Measurements from ENCODE around the gene LPCAT1. TPM values are rescaled to one million over a fixed set of nuclear protein-coding genes. Genes with fewer than 3 reads are reported as not detected.

Gene LPCAT1
- total RNA-seq, 5 donors from 2014 or later (not counting 1 experiment from before 2014, with no cell fraction given) = 27.9 to 57.7 (median 50.3) TPM

DNA sequence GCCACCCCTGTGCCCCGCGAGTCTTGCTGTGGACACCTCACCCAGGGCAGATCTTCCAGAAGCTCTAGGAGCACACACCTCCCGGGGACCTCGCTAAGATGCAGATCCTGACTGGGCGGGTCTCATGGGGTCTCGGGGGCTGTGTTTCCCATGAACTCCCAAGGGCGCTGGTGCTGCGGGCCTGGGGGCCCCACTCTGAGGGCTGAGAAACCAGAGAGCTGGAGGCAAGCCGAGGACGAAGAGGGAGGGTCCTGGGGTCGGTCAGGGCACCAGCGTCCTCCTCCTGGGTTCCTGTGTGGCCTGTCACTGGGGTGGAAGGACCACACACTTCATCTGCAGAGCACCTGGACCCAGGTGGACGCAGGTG lies 108.7 kb downstream of the LPCAT1 start:
- no peak overlapping the region for H3K4me3 Mint-ChIP-seq
- H3K36me3 Mint-ChIP-seq = no peaks in the 10 kb centered on the region
- H3K9me3 Mint-ChIP-seq = peaks cover 0 to 4% (median 0%) of the 10 kb centered on the region in 3 donors
- POLR2A ChIA-PET = no interaction called here
- Histone ChIP-seq H3K36me3 (ENCODE audit: control insufficient read depth in 2 of 2, extremely low read depth in 1 of 2, insufficient read depth in 1 of 2, low read length in 1 of 2) (no peaks in the 10 kb centered on the region), H3K27me3 (replicated peaks in 1 of 2; ENCODE audit: control insufficient read depth in 2 of 2, extremely low read depth in 1 of 2, insufficient read depth in 2 of 2, low read length in 1 of 2) (peaks cover 0 to 43% of the 10 kb centered on the region in 2 experiments), H3K9me3 (no peaks in the 10 kb centered on the region), H3K4me3 (ENCODE audit: control insufficient read depth in 1 of 2, extremely low read depth in 1 of 2, low read length in 1 of 2) (no peak overlapping the region), H3K4me1 (ENCODE audit: control insufficient read depth in 1 of 2, extremely low read depth in 1 of 2, insufficient read depth in 2 of 2, low read length in 2 of 2) (peaks cover 0 to 4% of the 10 kb centered on the region in 2 experiments), H3K27ac (ENCODE audit: low read length) (no peak overlapping the region)
- ATAC-seq (replicated peaks in 1 of 4) = no peak
- CTCF ChIA-PET = no interaction called here
- H3K27me3 Mint-ChIP-seq = peaks cover 7 to 10% of the 10 kb centered on the region in 2 donors
- no peak overlapping the region for H3K27ac Mint-ChIP-seq
- DNase-seq = no peak
- no peaks in the 10 kb centered on the region for H3K4me1 Mint-ChIP-seq
- WGBS (ENCODE audit: insufficient coverage) = 82% methylated on average over 13 of the region's 13 CpGs

DNA sequence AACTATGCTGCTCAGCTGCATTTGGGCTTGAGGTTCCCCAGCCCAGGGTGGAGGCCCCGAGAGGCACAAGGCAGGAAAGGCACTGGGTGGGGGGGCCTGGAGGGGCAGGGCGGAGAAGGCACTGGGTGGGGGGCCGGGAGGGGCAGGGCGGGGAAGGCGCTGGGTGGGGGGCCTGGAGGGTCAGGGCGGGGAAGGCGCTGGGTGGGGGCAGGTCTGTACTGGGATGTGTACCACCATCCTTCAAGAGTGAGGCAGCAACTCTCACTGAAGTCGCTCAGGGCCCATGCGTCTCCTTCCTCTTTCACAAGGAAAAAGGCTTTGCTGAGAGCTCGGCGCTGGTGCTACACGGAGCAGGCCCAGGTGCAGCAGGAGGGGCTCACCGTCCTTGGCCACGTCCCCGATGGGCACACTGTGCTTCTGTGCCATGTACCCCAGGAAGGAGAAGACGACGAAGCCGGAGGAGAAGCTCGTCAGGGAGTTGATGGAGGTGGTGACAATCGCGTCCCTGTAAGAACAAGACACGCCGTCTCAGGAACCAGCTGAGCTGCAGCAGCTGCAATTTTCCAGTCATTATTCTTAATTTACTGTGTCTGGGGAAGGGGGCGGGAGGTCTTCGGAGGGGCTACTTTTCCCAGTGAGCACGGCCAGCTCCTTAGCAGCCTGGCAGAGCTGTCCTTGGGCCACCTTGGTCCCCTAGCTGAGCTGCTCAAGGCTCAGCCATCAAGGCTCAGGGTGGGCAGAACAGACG lies 109.3 kb downstream of the LPCAT1 start:
- 67% methylated on average over 13 of the region's 27 CpGs for WGBS (ENCODE audit: insufficient coverage)
- H3K27ac Mint-ChIP-seq = no peak overlapping the region
- H3K27me3 ChIP-seq (replicated peaks in 1 of 2; ENCODE audit: control insufficient read depth in 2 of 2, extremely low read depth in 1 of 2, insufficient read depth in 2 of 2, low read length in 1 of 2) = peaks cover 0 to 44% of the 10 kb centered on the region in 2 experiments

DNA sequence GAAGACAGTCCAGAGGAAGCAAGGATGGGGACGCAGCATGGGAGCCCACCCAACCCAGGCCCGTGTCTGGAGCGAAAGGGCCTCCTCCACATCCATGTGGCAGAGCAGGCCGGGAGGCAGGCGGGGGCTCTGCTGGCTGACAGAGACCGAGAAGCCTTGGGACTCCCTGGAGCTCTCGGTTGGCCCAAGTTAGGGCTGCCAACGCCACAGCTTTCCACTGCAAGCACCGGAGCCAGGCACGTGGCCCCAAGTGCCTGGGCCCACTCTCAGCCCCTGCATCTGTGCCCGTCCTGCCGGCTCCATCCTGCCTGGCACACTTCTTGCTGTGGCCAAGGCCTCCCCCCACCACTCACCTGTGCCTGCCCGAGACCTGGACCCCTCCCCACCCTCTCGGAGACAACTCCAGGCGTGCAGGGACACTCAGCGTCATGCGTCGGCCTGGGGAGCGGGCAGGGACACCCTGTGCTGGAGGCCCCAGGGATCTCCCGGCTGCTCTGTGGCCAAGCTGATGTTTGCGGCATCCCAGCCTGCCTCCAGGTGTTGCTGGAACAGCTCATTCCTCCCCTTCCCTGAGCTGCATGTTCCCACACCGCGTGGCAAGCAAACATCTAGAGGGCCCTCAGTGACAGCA lies 110.0 kb downstream of the LPCAT1 start:
- ChIA-PET POLR2A (no interaction called here), CTCF (no interaction called here)
- WGBS (ENCODE audit: insufficient coverage) = 82% methylated on average over 22 of the region's 23 CpGs
- H3K4me1 ChIP-seq (ENCODE audit: control insufficient read depth in 1 of 2, extremely low read depth in 1 of 2, insufficient read depth in 2 of 2, low read length in 2 of 2) = peaks cover 0 to 6% of the 10 kb centered on the region in 2 experiments
- H3K27me3 ChIP-seq (replicated peaks in 1 of 2; ENCODE audit: control insufficient read depth in 2 of 2, extremely low read depth in 1 of 2, insufficient read depth in 2 of 2, low read length in 1 of 2) = peaks cover 0 to 49% of the 10 kb centered on the region in 2 experiments
- Mint-ChIP-seq H3K36me3 (no peaks in the 10 kb centered on the region), H3K27me3 (peaks cover 12 to 22% of the 10 kb centered on the region in 2 donors), H3K4me3 (no peak overlapping the region), H3K4me1 (no peaks in the 10 kb centered on the region), H3K9me3 (peaks cover 0 to 4% (median 0%) of the 10 kb centered on the region in 3 donors), H3K27ac (no peak overlapping the region)
- no peaks in the 10 kb centered on the region for H3K9me3 ChIP-seq
- ATAC-seq (replicated peaks in 1 of 4) (no peak), DNase-seq (no peak)
- H3K27ac ChIP-seq (ENCODE audit: low read length) = no peak overlapping the region
- H3K36me3 ChIP-seq (ENCODE audit: control insufficient read depth in 2 of 2, extremely low read depth in 1 of 2, insufficient read depth in 1 of 2, low read length in 1 of 2) = no peaks in the 10 kb centered on the region
- H3K4me3 ChIP-seq (ENCODE audit: control insufficient read depth in 1 of 2, extremely low read depth in 1 of 2, low read length in 1 of 2) = no peak overlapping the region

More for the DNA sequence above, 109.3 kb downstream of the LPCAT1 start:
- Histone ChIP-seq H3K36me3 (ENCODE audit: control insufficient read depth in 2 of 2, extremely low read depth in 1 of 2, insufficient read depth in 1 of 2, low read length in 1 of 2) (no peaks in the 10 kb centered on the region), H3K9me3 (no peaks in the 10 kb centered on the region), H3K4me1 (ENCODE audit: control insufficient read depth in 1 of 2, extremely low read depth in 1 of 2, insufficient read depth in 2 of 2, low read length in 2 of 2) (peaks cover 0 to 4% of the 10 kb centered on the region in 2 experiments), H3K4me3 (ENCODE audit: control insufficient read depth in 1 of 2, extremely low read depth in 1 of 2, low read length in 1 of 2) (no peak overlapping the region), H3K27ac (ENCODE audit: low read length) (no peak overlapping the region)
- CTCF ChIA-PET = no interaction called here
- no peak for ATAC-seq (replicated peaks in 1 of 4)
- Mint-ChIP-seq H3K36me3 (no peaks in the 10 kb centered on the region), H3K27me3 (peaks cover 8 to 15% of the 10 kb centered on the region in 2 donors), H3K4me3 (no peak overlapping the region), H3K9me3 (peaks cover 0 to 4% (median 0%) of the 10 kb centered on the region in 3 donors), H3K4me1 (no peaks in the 10 kb centered on the region)
- POLR2A ChIA-PET = no interaction called here
- peak in 1 of 35 experiments; percentile 9 for DNase-seq

DNA sequence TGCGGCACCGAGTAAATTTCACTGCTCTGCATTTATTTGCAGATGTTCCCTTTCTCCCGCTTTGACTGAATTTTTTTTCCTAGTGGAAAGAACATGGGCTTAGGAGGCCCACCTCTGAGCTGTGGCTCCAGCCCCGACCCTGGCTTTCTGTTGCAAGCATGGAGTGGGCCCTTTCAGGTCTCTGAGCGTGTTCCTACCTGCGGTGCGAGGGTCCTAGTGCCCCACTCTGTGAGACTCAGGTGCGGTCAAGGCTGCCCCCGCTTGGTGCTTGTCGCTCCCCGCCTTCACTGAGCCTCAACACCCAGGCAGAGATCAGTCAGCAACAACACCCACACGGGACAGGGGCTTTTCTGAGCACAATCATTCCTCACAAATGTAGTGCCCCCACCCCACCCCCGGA lies 110.5 kb downstream of the LPCAT1 start:
- Histone ChIP-seq H3K27ac (ENCODE audit: low read length) (no peak overlapping the region), H3K27me3 (replicated peaks in 1 of 2; ENCODE audit: control insufficient read depth in 2 of 2, extremely low read depth in 1 of 2, insufficient read depth in 2 of 2, low read length in 1 of 2) (peaks cover 0 to 53% of the 10 kb centered on the region in 2 experiments), H3K4me1 (ENCODE audit: control insufficient read depth in 1 of 2, extremely low read depth in 1 of 2, insufficient read depth in 2 of 2, low read length in 2 of 2) (peaks cover 0 to 8% of the 10 kb centered on the region in 2 experiments), H3K4me3 (ENCODE audit: control insufficient read depth in 1 of 2, extremely low read depth in 1 of 2, low read length in 1 of 2) (no peak overlapping the region), H3K9me3 (no peaks in the 10 kb centered on the region), H3K36me3 (ENCODE audit: control insufficient read depth in 2 of 2, extremely low read depth in 1 of 2, insufficient read depth in 1 of 2, low read length in 1 of 2) (no peaks in the 10 kb centered on the region)
- CTCF ChIA-PET = no interaction called here
- Mint-ChIP-seq H3K27me3 (peaks cover 12 to 22% of the 10 kb centered on the region in 2 donors), H3K27ac (no peak overlapping the region), H3K4me3 (no peak overlapping the region), H3K9me3 (peaks cover 0 to 2% (median 0%) of the 10 kb centered on the region in 3 donors), H3K4me1 (no peaks in the 10 kb centered on the region), H3K36me3 (no peaks in the 10 kb centered on the region)
- POLR2A ChIA-PET = no interaction called here
- no peak for ATAC-seq (replicated peaks in 1 of 4)
- WGBS (ENCODE audit: insufficient coverage) = 80% methylated on average over 7 of the region's 13 CpGs
- DNase-seq = no peak

DNA sequence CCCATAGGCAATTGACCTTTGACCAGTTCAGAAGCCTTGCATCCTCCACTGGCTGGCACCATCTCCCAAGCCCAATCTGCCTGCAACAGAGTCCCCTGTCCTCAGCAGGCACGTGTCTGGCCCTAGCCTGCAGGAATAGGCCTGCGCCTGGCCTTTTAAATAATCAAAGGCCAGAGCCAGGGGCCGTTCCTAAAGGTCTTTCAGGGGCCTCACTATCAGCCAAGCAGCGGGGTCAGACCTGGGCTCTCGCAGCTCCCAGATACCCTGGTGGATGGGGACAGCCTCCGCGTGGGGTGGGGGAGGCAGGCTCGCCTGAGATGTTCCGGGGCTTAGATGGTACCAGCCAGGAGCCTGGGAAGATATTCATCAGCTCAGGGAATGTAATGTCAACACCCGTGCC lies 111.1 kb downstream of the LPCAT1 start:
- DNase-seq = no peak

DNA sequence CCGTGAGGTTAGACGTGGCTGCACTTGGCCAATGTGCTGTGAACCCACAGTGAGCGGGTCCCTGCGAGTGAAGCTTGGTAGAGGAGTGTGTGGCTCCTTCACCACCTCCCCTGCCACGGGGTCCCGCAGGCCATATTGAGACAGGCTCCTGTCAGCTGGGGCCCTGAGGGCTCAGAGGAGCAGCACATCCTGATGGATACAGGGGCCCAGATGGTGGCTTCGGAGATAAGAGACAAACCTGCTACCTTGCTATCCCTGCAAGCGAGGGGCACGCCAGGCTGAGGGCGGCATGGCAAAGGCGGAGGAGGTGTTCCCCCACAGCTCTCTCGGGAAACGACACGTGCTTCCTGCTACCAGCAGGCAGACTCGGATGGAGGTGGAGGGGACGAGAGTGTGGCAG lies 111.6 kb downstream of the LPCAT1 start:
- DNase-seq = no peak

More for the DNA sequence above, 111.1 kb downstream of the LPCAT1 start:
- no peaks in the 10 kb centered on the region for H3K36me3 Mint-ChIP-seq
- no peaks in the 10 kb centered on the region for H3K36me3 ChIP-seq (ENCODE audit: control insufficient read depth in 2 of 2, extremely low read depth in 1 of 2, insufficient read depth in 1 of 2, low read length in 1 of 2)
- H3K4me3 Mint-ChIP-seq = no peak overlapping the region
- no peak overlapping the region for H3K27ac ChIP-seq (ENCODE audit: low read length)
- no peaks in the 10 kb centered on the region for H3K9me3 Mint-ChIP-seq
- no peak for ATAC-seq (replicated peaks in 1 of 4)
- H3K4me1 ChIP-seq (ENCODE audit: control insufficient read depth in 1 of 2, extremely low read depth in 1 of 2, insufficient read depth in 2 of 2, low read length in 2 of 2) = peaks cover 0 to 8% of the 10 kb centered on the region in 2 experiments
- peaks cover 0 to 56% of the 10 kb centered on the region in 2 experiments for H3K27me3 ChIP-seq (replicated peaks in 1 of 2; ENCODE audit: control insufficient read depth in 2 of 2, extremely low read depth in 1 of 2, insufficient read depth in 2 of 2, low read length in 1 of 2)
- H3K4me3 ChIP-seq (ENCODE audit: control insufficient read depth in 1 of 2, extremely low read depth in 1 of 2, low read length in 1 of 2) = no peak overlapping the region
- CTCF ChIA-PET = no interaction called here
- H3K27me3 Mint-ChIP-seq = peaks cover 13 to 24% of the 10 kb centered on the region in 2 donors
- no peaks in the 10 kb centered on the region for H3K9me3 ChIP-seq
- H3K4me1 Mint-ChIP-seq = no peaks in the 10 kb centered on the region
- 69% methylated on average over 5 of the region's 10 CpGs for WGBS (ENCODE audit: insufficient coverage)
- H3K27ac Mint-ChIP-seq = no peak overlapping the region
- POLR2A ChIA-PET = no interaction called here

More for the DNA sequence above, 111.6 kb downstream of the LPCAT1 start:
- no peaks in the 10 kb centered on the region for H3K36me3 ChIP-seq (ENCODE audit: control insufficient read depth in 2 of 2, extremely low read depth in 1 of 2, insufficient read depth in 1 of 2, low read length in 1 of 2)
- peaks cover 0 to 8% of the 10 kb centered on the region in 2 experiments for H3K4me1 ChIP-seq (ENCODE audit: control insufficient read depth in 1 of 2, extremely low read depth in 1 of 2, insufficient read depth in 2 of 2, low read length in 2 of 2)
- H3K9me3 Mint-ChIP-seq = no peaks in the 10 kb centered on the region
- no peak overlapping the region for H3K4me3 ChIP-seq (ENCODE audit: control insufficient read depth in 1 of 2, extremely low read depth in 1 of 2, low read length in 1 of 2)
- no peak overlapping the region for H3K27ac Mint-ChIP-seq
- no peaks in the 10 kb centered on the region for H3K4me1 Mint-ChIP-seq
- H3K9me3 ChIP-seq = no peaks in the 10 kb centered on the region
- H3K36me3 Mint-ChIP-seq = no peaks in the 10 kb centered on the region
- H3K27ac ChIP-seq (ENCODE audit: low read length) = no peak overlapping the region
- CTCF ChIA-PET = no interaction called here
- no peak for ATAC-seq (replicated peaks in 1 of 4)
- H3K27me3 Mint-ChIP-seq = peaks cover 16 to 25% of the 10 kb centered on the region in 2 donors
- H3K27me3 ChIP-seq (replicated peaks in 1 of 2; ENCODE audit: control insufficient read depth in 2 of 2, extremely low read depth in 1 of 2, insufficient read depth in 2 of 2, low read length in 1 of 2) = peaks cover 0 to 61% of the 10 kb centered on the region in 2 experiments
- H3K4me3 Mint-ChIP-seq = no peak overlapping the region
- WGBS (ENCODE audit: insufficient coverage) = 54% methylated on average over 15 of the region's 16 CpGs
- POLR2A ChIA-PET = no interaction called here

All from T-cell (primary cell).